ENCODE measurements around the gene PSTPIP2.

Gene PSTPIP2

GRCh38 chr18:46060359-46060841, 11.7 kb downstream of the PSTPIP2 start:
- no peak overlapping the region for H3K4me3 ChIP-seq (ENCODE audit: low read depth, low read length)
- DNase-seq (ENCODE audit: low read depth), result no peak
- no peak for TF ChIP-seq CTCF (IDR thresholded peaks at IDR 0.05; ENCODE audit: low read depth, low read length, missing control alignments)

- DNase-seq (ENCODE audit: low read depth), result no peak
- TF ChIP-seq CTCF (IDR thresholded peaks at IDR 0.05; ENCODE audit: low read depth, low read length, missing control alignments), result no peak
- no peak overlapping the region for H3K4me3 ChIP-seq (ENCODE audit: low read depth, low read length)
Observed at GRCh38 chr18:46055838-46056230, 16.2 kb downstream of the PSTPIP2 start.

GRCh38 chr18:46054956-46055837, 16.9 kb downstream of the PSTPIP2 start:
- TF ChIP-seq CTCF (IDR thresholded peaks at IDR 0.05; ENCODE audit: low read depth, low read length, missing control alignments), result no peak
- no peak overlapping the region for H3K4me3 ChIP-seq (ENCODE audit: low read depth, low read length)
- no peak for DNase-seq (ENCODE audit: low read depth)

GRCh38 chr18:46053368-46054095, 18.5 kb downstream of the PSTPIP2 start:
- no peak for TF ChIP-seq CTCF (IDR thresholded peaks at IDR 0.05; ENCODE audit: low read depth, low read length, missing control alignments)
- no peak for DNase-seq (ENCODE audit: low read depth)
- H3K4me3 ChIP-seq (ENCODE audit: low read depth, low read length), result no peak overlapping the region

GRCh38 chr18:46051731-46052461, 20.2 kb downstream of the PSTPIP2 start:
- TF ChIP-seq CTCF (IDR thresholded peaks at IDR 0.05; ENCODE audit: low read depth, low read length, missing control alignments), result no peak
- no peak overlapping the region for H3K4me3 ChIP-seq (ENCODE audit: low read depth, low read length)
- no peak for DNase-seq (ENCODE audit: low read depth)

GRCh38 chr18:46050268-46050667, 21.8 kb downstream of the PSTPIP2 start:
- H3K4me3 ChIP-seq (ENCODE audit: low read depth, low read length), result no peak overlapping the region
- no peak for DNase-seq (ENCODE audit: low read depth)
- TF ChIP-seq CTCF (IDR thresholded peaks at IDR 0.05; ENCODE audit: low read depth, low read length, missing control alignments), result no peak

All from GM12864 (cell line).